ENCODE results near the gene ZNF354C. TPM values are rescaled to one million over a fixed set of nuclear protein-coding genes. Genes with fewer than 3 reads are reported as not detected.

The ZNF354C gene
- total and polyA plus RNA-seq, 2 of the 8 experiments (the other 6 are each of a cell fraction or from before 2014, with no cell fraction given) = 0.85 to 2.3 TPM

- 90% methylated on average over 7 of the region's 9 CpGs; no CpG with 5 or more reads in 1 of the 2 experiments for WGBS, 2 experiments (ENCODE audit: extremely low coverage in 1 of 2, insufficient coverage in 1 of 2, insufficient read length in 1 of 2, insufficient replicate concordance in 2 of 2, low coverage in 1 of 2, low lambda C conversion rate in 2 of 2, missing lambda C conversion rate in 1 of 2)
- FAIRE-seq = no peak
These were observed 55.8 kb downstream of the ZNF354C start for GRCh38 chr5:179115845-179116524.

More at GRCh38 chr5:179115845-179116524, 55.8 kb downstream of the ZNF354C start:
- Histone ChIP-seq H3K79me1 (ENCODE audit: low read depth, low read length) (no peaks in the 10 kb centered on the region), H2BK20ac (ENCODE audit: low read length) (no peak overlapping the region), H4K5ac (ENCODE audit: insufficient read length, low read depth, low read length) (no peak overlapping the region), H3K27ac (ENCODE audit: low read depth, low read length) (no peak overlapping the region), H4K20me1 (replicated peaks in 1 of 2; ENCODE audit: control insufficient read depth in 1 of 2, insufficient read depth in 2 of 2, low read length in 2 of 2) (no peaks in the 10 kb centered on the region), H3K4ac (replicated peaks; ENCODE audit: insufficient read length, low read depth, low read length) (no peak overlapping the region), H3K4me3 (ENCODE audit: extremely low read depth in 1 of 4, insufficient read depth in 2 of 4, low read depth in 3 of 4, low read length in 4 of 4) (no peak overlapping the region), H3K27me3 (replicated peaks in 1 of 4; ENCODE audit: control insufficient read depth in 3 of 4, extremely low read depth in 1 of 4, insufficient read depth in 3 of 4, low read length in 3 of 4) (no peaks in the 10 kb centered on the region), H4K91ac (replicated peaks; ENCODE audit: insufficient read length, low read length) (no peak overlapping the region), H3K56ac (replicated peaks; ENCODE audit: insufficient read length, low read depth, low read length) (no peak overlapping the region), H2BK120ac (replicated peaks; ENCODE audit: low read depth, low read length) (no peak overlapping the region), H3K14ac (ENCODE audit: insufficient read length) (no peak overlapping the region), H3K23ac (ENCODE audit: insufficient read length) (no peak overlapping the region), H2BK12ac (ENCODE audit: low read depth, low read length) (no peak overlapping the region), H2AK5ac (ENCODE audit: low read depth, low read length) (no peak overlapping the region), H2BK15ac (ENCODE audit: low read length) (no peak overlapping the region), H4K8ac (ENCODE audit: extremely low read depth, insufficient read depth, low read length) (no peak overlapping the region), H3K9me3 (ENCODE audit: insufficient read depth in 2 of 2, low read depth in 1 of 2, low read length in 1 of 2) (peaks cover 61 to 78% of the 10 kb centered on the region in 2 experiments), H3K18ac (ENCODE audit: extremely low read depth, low read length) (no peak overlapping the region), H3K9ac (replicated peaks in 1 of 4; ENCODE audit: extremely low read depth in 1 of 4, low read depth in 3 of 4, low read length in 3 of 4) (no peak overlapping the region), H3K79me2 (ENCODE audit: control insufficient read depth in 1 of 2, insufficient read depth in 2 of 2, low read length in 2 of 2) (no peaks in the 10 kb centered on the region), H3K4me1 (replicated peaks in 1 of 4; ENCODE audit: control insufficient read depth in 3 of 4, insufficient read depth in 4 of 4, low read length in 3 of 4) (no peaks in the 10 kb centered on the region), H3K23me2 (ENCODE audit: low read depth, low read length) (no peaks in the 10 kb centered on the region; the same call in 1 of the 2 replicates), H3K36me3 (ENCODE audit: control insufficient read depth in 2 of 4, insufficient read depth in 4 of 4, low read length in 3 of 4) (0 out of 8 replicates have a peak, but pooled peaks cover 0 to under 1% (median 0%) of the 10 kb centered on the region in 4 experiments), H3K4me2 (ENCODE audit: insufficient read depth in 1 of 2, low read depth in 2 of 2, low read length in 2 of 2) (no peak overlapping the region), H2BK5ac (ENCODE audit: low read depth, low read length) (no peak overlapping the region), H2AFZ (ENCODE audit: low read length) (no peak overlapping the region)
- TF ChIP-seq SIX5 (IDR thresholded peaks at IDR 0.05; ENCODE audit: low read depth, low read length) = no peak
- TF ChIP-seq YY1 (IDR thresholded peaks at IDR 0.05; ENCODE audit: low read depth, low read length) = no peak
- no peak for TF ChIP-seq CBX8 (IDR thresholded peaks at IDR 0.05; ENCODE audit: borderline replicate concordance, low read depth, low read length)
- no peak for TF ChIP-seq TEAD4 (IDR thresholded peaks at IDR 0.05; ENCODE audit: low read depth, low read length)
- TF ChIP-seq JUN (IDR thresholded peaks at IDR 0.05; ENCODE audit: low read depth, low read length) = no peak
- TF ChIP-seq RNF2 (IDR thresholded peaks at IDR 0.05; ENCODE audit: borderline replicate concordance, low read depth, low read length, missing control alignments, poor library complexity, severe bottlenecking) = no peak
- TF ChIP-seq CREB1 (IDR thresholded peaks at IDR 0.05) = no peak
- TF ChIP-seq EP300 (IDR thresholded peaks at IDR 0.05; ENCODE audit: borderline replicate concordance in 1 of 2, low read depth in 2 of 2, low read length in 2 of 2) = no peak
- CTCF ChIA-PET (ENCODE audit: partially characterized antibody) = no interaction called here
- DNase-seq (ENCODE audit: low read depth in 1 of 2, low spot score in 2 of 2) = no peak
- POLR2A ChIA-PET (ENCODE audit: partially characterized antibody) = no interaction called here
